D341Med (cell line): ENCODE results near the gene BST1.
A peak's percentile ranks its signal among the peaks of the same experiment; 100 is the strongest.
"Not testable (repeated sequence)": the region's sequence is repeated elsewhere in the genome, so short reads cannot be mapped to it uniquely, and the experiment has no call there.

Experiments used
- DNase-seq: peaks from one replicate; pipeline ENCODE4 v3.0.0; 2012; ENCODE audit warnings: low spot score

Gene BST1

GRCh38 chr4:15749001-15749400, 46.1 kb downstream of the BST1 start:
- DNase-seq = no peak

- no peak for DNase-seq
Measured at GRCh38 chr4:15751153-15751552, 48.3 kb downstream of the BST1 start.

GRCh38 chr4:15753081-15753480, 50.2 kb downstream of the BST1 start:
- DNase-seq = no peak

GRCh38 chr4:15753786-15754185, 50.9 kb downstream of the BST1 start:
- DNase-seq = no peak

- DNase-seq = no peak
Measured at GRCh38 chr4:15754323-15754722, 51.5 kb downstream of the BST1 start.

- no peak for DNase-seq
Measured at GRCh38 chr4:15755321-15756155, 52.7 kb downstream of the BST1 start.

GRCh38 chr4:15756361-15756861, 53.5 kb downstream of the BST1 start:
- DNase-seq = no peak

GRCh38 chr4:15757054-15757453, 54.2 kb downstream of the BST1 start:
- DNase-seq = no peak

- DNase-seq = no peak
Measured at GRCh38 chr4:15758294-15758693, 55.4 kb downstream of the BST1 start.

GRCh38 chr4:15762460-15762859, 59.6 kb downstream of the BST1 start:
- DNase-seq = not testable (repeated sequence)

- DNase-seq = no peak
Measured at GRCh38 chr4:15765391-15765790, 62.5 kb downstream of the BST1 start.

- no peak for DNase-seq
Measured at GRCh38 chr4:15765910-15766697, 63.2 kb downstream of the BST1 start.

- DNase-seq = no peak
Measured at GRCh38 chr4:15766821-15767220, 64.0 kb downstream of the BST1 start.

GRCh38 chr4:15769202-15769601, 66.3 kb downstream of the BST1 start:
- DNase-seq = no peak

GRCh38 chr4:15771216-15772058, 68.6 kb downstream of the BST1 start:
- DNase-seq = no peak

- DNase-seq = no peak
Measured at GRCh38 chr4:15774020-15774420, 71.2 kb downstream of the BST1 start.

- DNase-seq = no peak
Measured at GRCh38 chr4:15776871-15777648, 74.2 kb downstream of the BST1 start.

- DNase-seq = no peak
Measured at GRCh38 chr4:15777697-15778288, 74.9 kb downstream of the BST1 start.

- peak; percentile 57 for DNase-seq
Measured at GRCh38 chr4:15778289-15779241, 75.7 kb downstream of the BST1 start, which contains the start of gene CD38. Gene CD38 (plus strand): TSS chr4:15778328. CDS start chr4:15778415, 87 bp downstream.

- DNase-seq = peak; percentile 35
Measured at GRCh38 chr4:15779306-15779705, 76.4 kb downstream of the BST1 start.
